ENCODE results near the gene ATP8B3.

DNA sequence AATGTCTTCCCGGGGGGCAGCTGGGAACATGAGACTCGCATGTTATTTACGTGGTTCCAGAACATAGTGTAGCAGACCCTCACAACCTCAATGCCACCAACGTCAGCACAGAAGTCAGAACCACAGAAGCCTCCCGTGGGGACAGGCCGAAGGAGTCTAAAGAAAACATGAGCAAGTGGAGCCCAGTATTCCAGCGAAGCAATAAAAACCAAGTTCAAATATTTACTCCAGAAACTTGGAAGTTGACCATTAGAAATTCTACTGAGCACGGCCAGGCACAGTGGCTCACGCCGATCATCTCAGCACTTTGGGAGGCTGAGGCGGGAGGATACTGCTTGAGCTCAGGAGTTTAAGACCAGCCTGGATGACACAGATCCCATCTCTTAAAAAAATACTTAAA is 17.9 kb upstream of the ATP8B3 start:
- TF ChIP-seq EZH2 (IDR thresholded peaks at IDR 0.05; ENCODE audit: low read length, missing control alignments), result no peak
- TF ChIP-seq, protein P1, sequence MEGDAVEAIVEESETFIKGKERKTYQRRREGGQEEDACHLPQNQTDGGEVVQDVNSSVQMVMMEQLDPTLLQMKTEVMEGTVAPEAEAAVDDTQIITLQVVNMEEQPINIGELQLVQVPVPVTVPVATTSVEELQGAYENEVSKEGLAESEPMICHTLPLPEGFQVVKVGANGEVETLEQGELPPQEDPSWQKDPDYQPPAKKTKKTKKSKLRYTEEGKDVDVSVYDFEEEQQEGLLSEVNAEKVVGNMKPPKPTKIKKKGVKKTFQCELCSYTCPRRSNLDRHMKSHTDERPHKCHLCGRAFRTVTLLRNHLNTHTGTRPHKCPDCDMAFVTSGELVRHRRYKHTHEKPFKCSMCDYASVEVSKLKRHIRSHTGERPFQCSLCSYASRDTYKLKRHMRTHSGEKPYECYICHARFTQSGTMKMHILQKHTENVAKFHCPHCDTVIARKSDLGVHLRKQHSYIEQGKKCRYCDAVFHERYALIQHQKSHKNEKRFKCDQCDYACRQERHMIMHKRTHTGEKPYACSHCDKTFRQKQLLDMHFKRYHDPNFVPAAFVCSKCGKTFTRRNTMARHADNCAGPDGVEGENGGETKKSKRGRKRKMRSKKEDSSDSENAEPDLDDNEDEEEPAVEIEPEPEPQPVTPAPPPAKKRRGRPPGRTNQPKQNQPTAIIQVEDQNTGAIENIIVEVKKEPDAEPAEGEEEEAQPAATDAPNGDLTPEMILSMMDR (conservative IDR thresholded peaks at IDR 0.05 in 1 of 2, IDR thresholded peaks at IDR 0.05 in 1 of 2; ENCODE audit: low read depth in 1 of 2, low read length in 2 of 2), result no peak

Measured in fibroblast of lung (primary cell).